Naive B cell (primary cell): ENCODE results near the gene HSPBAP1. TPM values are rescaled to one million over a fixed set of nuclear protein-coding genes. Genes with fewer than 3 reads are reported as not detected.
"Not testable (repeated sequence)": the region's sequence is repeated elsewhere in the genome, so short reads cannot be mapped to it uniquely, and the experiment has no call there.

ENCODE experiments used
- ATAC-seq, 2 donors: fragments of 150-1000 bp; cut with Tn5 transposase; 2 replicates each; pipeline ENCODE4 v1.10.0; 2021; ENCODE audit warnings: low read depth in 2 of 2, mild to moderate bottlenecking in 2 of 2, moderate library complexity in 2 of 2
- DNase-seq: peaks from one replicate; pipeline ENCODE4 v3.0.0; 2022
- H3K27ac Mint-ChIP-seq, 6 donors: one replicate each; pipeline ENCODE4 v1.8.0; 2020 to 2022; ENCODE audit warnings: mild to moderate bottlenecking in 6 of 6, mixed read lengths in 6 of 6, moderate library complexity in 5 of 6, inconsistent platforms in 2 of 6
- H3K27me3 Mint-ChIP-seq, 3 donors: one replicate each; pipeline ENCODE4 v1.8.0; 2021 to 2022; ENCODE audit warnings: mixed read lengths in 3 of 3, mild to moderate bottlenecking in 1 of 3
- H3K36me3 Mint-ChIP-seq, 2 donors: one replicate each; pipeline ENCODE4 v1.8.0; 2020 to 2022; ENCODE audit warnings: mixed read lengths in 2 of 2, inconsistent platforms in 1 of 2, mild to moderate bottlenecking in 1 of 2
- H3K4me1 Mint-ChIP-seq, 3 donors: one replicate each; pipeline ENCODE4 v1.8.0; 2020 to 2022; ENCODE audit warnings: mixed read lengths in 3 of 3, inconsistent platforms in 1 of 3, mild to moderate bottlenecking in 1 of 3, moderate library complexity in 1 of 3
- H3K4me3 Mint-ChIP-seq, 8 donors: one replicate each; pipeline ENCODE4 v1.8.0; 2020 to 2022; ENCODE audit warnings: mild to moderate bottlenecking in 8 of 8, mixed read lengths in 8 of 8, moderate library complexity in 8 of 8, inconsistent platforms in 2 of 8
- H3K9me3 Mint-ChIP-seq, 7 donors: one replicate each; pipeline ENCODE4 v1.8.0; 2020 to 2022; ENCODE audit warnings: mixed read lengths in 7 of 7, mild to moderate bottlenecking in 5 of 7, inconsistent platforms in 2 of 7, moderate library complexity in 1 of 7
- polyA plus RNA-seq, 6 donors: library from polyadenylated mRNA; unstranded; fragments of 300-500 nt; fragmentation: Illumina TruSeq; gene quantifications; one replicate each; pipeline ENCODE4 v1.2.3, GENCODE V29; 2021; ENCODE audit warnings: low read depth in 6 of 6

HSPBAP1 gene
- polyA plus RNA-seq, 6 donors from 2014 or later = 8.6 to 14.7 (median 10.7) TPM

DNA sequence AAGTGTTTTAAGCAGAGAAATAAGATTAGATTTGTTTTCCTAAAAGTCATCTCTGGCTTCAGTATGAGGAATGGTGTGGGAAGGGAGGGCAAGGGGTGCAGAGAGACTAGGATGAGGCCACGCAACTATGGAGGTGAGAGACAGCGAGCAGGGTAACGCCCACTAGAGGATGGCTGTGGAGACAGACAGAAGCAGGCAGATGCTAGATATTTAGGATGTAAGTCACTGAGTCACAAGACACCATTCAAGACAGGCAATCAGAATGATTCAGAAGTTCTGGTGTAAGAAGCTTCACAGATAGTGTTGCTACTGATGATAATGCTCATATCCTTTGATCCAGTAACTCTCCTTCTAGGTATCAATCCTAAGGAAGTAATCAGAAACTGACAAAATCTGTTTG, 19.1 kb downstream of the HSPBAP1 start:
- Mint-ChIP-seq H3K27me3 (no peaks in the 10 kb centered on the region), H3K27ac (peak overlapping the region in 5 of 6 donors; percentile 39 to 88 (median 71)), H3K36me3 (peaks cover 8 to 11% of the 10 kb centered on the region in 2 donors), H3K9me3 (no peaks in the 10 kb centered on the region), H3K4me3 (no peak overlapping the region), H3K4me1 (peaks cover 14 to 19% (median 15%) of the 10 kb centered on the region in 3 donors)
- ATAC-seq (no peak), DNase-seq (no peak)

DNA sequence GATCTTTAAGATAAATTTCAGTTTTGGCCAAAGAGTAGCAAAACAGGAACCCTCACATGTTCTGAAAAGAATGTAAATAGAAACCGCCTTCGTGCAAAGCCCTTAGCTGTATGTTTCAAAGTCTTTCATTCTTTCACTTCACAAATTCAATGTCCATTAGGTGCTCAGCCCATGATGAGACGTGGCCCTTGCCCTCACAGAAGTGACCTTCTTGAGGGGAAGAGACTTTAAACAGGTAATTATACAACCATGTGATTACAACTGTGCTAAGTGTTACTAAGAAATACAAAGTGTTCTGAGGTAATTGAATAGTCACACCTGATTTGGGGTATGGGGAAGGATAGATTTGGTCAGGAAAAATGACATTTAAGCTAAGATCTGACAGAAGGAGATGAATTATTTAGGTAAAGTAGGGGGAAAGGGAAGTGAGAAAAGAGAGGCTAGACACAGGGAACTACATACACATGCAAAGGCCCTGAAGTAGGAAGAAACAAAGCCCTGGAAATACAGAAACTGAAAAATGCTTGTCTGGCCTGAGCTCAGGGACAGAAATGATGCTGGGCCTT, 19.6 kb downstream of the HSPBAP1 start:
- peak overlapping the region in 5 of 6 donors; percentile 17 to 88 (median 71) for H3K27ac Mint-ChIP-seq
- H3K9me3 Mint-ChIP-seq = no peaks in the 10 kb centered on the region
- DNase-seq (no peak), ATAC-seq (no peak)
- no peaks in the 10 kb centered on the region for H3K27me3 Mint-ChIP-seq
- H3K4me3 Mint-ChIP-seq = peak overlapping the region in 1 of 8 donors; percentile 13
- H3K4me1 Mint-ChIP-seq = peaks cover 14 to 19% (median 15%) of the 10 kb centered on the region in 3 donors
- H3K36me3 Mint-ChIP-seq = peaks cover 8 to 11% of the 10 kb centered on the region in 2 donors

DNA sequence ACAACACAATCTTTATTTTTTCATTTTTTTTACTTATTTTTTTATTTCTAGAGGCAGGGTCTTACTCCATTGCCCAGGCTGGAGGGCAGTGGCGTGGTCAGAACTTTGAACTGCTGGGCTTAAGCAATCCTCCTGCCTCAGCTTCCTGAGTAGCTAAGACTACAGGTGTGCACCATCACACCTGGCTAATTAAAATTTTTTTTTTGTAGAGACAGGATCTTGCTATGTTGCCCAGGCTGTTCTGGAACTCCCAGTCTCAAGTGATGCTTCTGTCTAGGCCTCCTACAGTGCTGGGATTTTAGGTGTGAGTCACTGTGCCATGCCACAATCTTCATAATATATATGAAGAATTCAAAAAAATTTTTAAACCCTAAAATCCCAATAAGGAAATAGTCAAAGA, 20.8 kb downstream of the HSPBAP1 start:
- Mint-ChIP-seq H3K27me3 (no peaks in the 10 kb centered on the region), H3K27ac (no peak overlapping the region), H3K36me3 (peaks cover 14 to 15% of the 10 kb centered on the region in 2 donors), H3K4me3 (no peak overlapping the region), H3K9me3 (no peaks in the 10 kb centered on the region), H3K4me1 (peaks cover 14 to 16% (median 15%) of the 10 kb centered on the region in 3 donors)
- ATAC-seq (no peak), DNase-seq (no peak)

DNA sequence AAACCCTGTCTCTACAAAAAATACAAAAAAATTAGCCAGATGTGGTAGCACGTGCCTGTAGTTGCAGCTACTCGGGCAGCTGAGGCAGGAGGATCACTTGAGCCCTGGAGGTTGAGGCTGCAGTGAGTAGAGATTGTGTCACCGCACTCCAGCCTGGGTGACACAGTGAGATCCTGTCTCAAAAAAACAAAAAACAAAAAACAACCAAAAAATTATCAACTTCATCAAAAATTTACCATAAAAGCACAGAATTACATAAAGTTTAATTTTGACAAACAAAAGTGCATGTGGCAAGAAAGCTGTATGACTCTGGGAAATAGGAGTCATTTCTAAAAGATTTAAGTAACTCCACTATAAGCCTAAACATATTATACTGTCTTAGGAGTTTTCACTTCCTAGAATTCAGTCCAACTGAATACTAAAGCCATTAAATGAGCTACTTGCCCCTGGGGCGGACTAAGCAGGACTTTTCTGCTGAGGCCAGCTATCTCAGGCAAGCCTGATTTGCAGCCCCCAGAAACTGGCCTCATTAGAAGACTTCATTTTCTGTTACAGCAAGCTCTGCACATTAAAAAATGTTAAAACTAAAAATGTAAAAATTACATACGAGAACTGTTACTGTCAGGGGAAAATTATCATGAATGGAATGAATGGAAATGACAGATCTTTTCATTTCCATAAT, 23.0 kb downstream of the HSPBAP1 start:
- H3K4me3 Mint-ChIP-seq = no peak overlapping the region
- peaks cover 8 to 12% (median 10%) of the 10 kb centered on the region in 3 donors for H3K4me1 Mint-ChIP-seq
- no peak for ATAC-seq
- no peak for DNase-seq
- H3K9me3 Mint-ChIP-seq = no peaks in the 10 kb centered on the region
- no peak overlapping the region for H3K27ac Mint-ChIP-seq
- H3K36me3 Mint-ChIP-seq = peaks cover 14 to 20% of the 10 kb centered on the region in 2 donors
- no peaks in the 10 kb centered on the region for H3K27me3 Mint-ChIP-seq

DNA sequence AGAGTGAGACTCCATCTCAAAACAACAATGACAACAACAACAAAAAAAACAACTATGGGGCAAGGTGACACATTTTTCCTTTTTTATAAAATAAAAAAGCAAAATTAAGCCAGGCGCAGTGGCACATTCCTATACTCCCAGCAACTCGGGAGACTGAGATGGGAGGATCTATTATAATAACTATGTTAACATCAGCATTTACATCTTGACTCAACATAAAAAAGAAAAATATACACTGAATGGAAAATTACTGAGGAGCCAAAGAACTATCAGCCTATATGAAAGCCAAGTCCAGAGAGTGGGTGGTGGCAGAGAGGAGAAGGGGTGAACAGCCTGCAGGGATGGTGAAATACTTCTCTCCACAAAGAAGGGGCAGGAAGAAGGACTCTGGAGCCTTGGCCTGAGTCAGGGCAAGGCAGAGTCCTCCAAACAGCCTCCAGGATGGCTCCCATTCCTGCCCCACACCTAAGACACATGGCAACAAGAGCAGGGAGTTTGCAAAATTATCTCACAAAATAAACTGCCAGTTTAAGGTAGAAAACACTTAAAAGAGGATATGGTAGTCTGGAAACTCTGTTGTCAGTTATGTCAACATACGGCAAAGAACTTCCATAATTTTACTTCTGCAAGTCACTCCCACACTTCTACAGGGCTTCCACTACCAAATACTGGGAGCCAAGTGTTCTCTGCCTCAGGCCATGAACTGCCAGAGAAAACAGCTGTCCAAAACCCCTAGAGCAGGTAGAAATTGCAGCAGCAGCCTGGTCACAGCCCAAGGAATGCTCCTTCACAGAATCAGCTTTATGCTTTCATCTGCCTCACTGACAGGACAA, 25.9 kb downstream of the HSPBAP1 start:
- no peaks in the 10 kb centered on the region for H3K4me1 Mint-ChIP-seq
- H3K27me3 Mint-ChIP-seq = no peaks in the 10 kb centered on the region
- H3K4me3 Mint-ChIP-seq = no peak overlapping the region
- no peak for DNase-seq
- H3K27ac Mint-ChIP-seq = peak overlapping the region in 4 of 6 donors; percentile 27 to 68 (median 40)
- peaks cover 6 to 14% of the 10 kb centered on the region in 2 donors for H3K36me3 Mint-ChIP-seq
- ATAC-seq = no peak
- H3K9me3 Mint-ChIP-seq = no peaks in the 10 kb centered on the region

DNA sequence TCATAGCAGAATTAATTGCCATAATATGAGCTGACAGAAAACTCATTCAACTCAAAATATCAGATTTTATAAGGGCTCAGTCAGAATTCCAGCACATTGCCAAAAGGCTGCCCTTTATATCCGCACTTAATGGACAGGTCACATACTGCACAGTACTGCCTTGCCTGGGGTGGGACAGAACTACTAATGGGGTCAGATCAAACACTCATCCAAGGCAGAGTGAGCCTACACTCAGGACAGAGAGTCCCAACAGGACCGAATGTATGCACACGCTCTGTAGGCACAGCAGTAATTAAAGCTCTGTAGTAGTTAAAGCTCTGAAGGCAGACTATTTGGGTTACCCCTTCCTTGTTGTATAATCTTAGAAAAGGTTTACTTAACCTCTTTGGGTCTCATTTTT, 27.2 kb downstream of the HSPBAP1 start:
- no peak for ATAC-seq
- Mint-ChIP-seq H3K27me3 (no peaks in the 10 kb centered on the region), H3K4me3 (no peak overlapping the region), H3K36me3 (peaks cover 6 to 14% of the 10 kb centered on the region in 2 donors), H3K4me1 (peaks cover 7 to 12% (median 10%) of the 10 kb centered on the region in 3 donors), H3K27ac (no peak overlapping the region), H3K9me3 (no peaks in the 10 kb centered on the region)
- no peak for DNase-seq

DNA sequence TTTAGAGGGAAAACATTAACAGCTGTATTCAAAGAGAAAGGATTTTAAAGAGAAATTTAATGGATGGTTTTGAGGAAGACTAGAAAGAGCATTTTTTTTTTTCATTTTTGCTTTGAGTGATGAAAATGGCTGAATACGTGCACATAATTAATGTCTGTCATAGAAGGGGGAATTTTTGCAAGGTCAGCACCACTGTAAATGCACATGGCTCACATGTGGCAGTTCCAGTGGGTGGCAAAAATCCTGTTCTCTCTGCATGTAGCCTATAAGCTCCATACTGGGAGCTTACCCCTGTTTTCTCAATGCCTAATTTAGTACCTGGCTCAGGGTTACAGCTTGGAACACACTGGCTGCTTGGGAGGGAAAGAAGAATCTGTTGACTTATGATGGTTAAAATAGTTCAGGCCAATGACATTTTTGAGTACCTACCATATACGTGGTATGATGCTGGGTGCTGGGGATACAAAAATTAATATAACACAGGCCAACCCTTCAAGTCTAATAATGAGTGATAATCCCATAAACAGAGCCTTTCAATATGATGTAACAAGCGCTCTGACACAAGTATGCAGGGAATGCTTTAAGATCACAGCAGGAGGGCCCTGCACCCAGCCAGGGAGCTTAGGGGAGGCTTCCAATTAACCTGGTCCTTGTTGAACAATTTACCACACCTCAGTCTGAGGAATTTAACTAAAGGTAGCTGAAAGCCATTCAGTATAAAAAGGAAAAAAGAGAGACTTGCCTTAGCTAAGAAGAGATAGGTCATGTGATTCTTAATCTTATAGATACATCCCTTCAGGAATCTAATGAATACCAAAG, 33.0 kb downstream of the HSPBAP1 start:
- Mint-ChIP-seq H3K9me3 (no peaks in the 10 kb centered on the region), H3K27ac (peak overlapping the region in 4 of 6 donors; percentile 34 to 74 (median 44))

DNA sequence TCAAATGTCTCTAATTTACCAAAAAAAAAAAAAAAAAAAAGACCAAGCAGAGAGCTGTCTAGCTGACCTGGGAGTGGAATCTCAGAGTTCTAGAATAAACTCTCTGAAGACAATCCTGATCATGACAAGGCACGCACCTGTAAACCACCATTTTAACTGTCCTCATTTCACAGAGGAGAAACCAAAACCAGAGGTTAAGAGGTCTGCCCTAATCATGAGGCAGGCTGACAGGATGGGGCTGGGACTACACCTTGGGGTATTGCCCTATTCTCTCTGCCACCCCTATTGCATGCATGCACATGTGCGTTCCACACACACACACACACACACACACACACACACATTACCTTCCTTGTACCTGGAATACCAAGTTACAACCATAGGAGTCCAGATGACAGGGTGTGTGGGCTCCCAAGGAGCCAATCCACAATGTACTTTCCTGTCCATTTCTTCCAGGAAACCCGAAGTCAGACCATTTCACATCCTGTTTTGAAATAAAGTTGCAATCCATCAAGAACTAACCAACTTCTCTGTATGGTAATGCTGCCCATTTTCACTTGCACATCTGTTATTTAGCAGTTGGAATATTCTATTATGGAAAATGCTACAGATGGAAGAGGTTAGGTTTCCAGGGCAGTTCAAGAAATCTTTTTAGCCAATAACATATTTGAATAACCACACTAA, 34.6 kb downstream of the HSPBAP1 start:
- no peak overlapping the region for H3K27ac Mint-ChIP-seq
- ATAC-seq (no peak), DNase-seq (no peak)
- H3K9me3 Mint-ChIP-seq = no peaks in the 10 kb centered on the region
- H3K27me3 Mint-ChIP-seq = no peaks in the 10 kb centered on the region
- H3K4me1 Mint-ChIP-seq = peaks cover 10 to 18% (median 12%) of the 10 kb centered on the region in 3 donors
- peaks cover 8 to 23% of the 10 kb centered on the region in 2 donors for H3K36me3 Mint-ChIP-seq
- no peak overlapping the region for H3K4me3 Mint-ChIP-seq

More for the DNA sequence above, 33.0 kb downstream of the HSPBAP1 start:
- no peaks in the 10 kb centered on the region for H3K27me3 Mint-ChIP-seq
- DNase-seq = no peak
- ATAC-seq = no peak
- H3K4me3 Mint-ChIP-seq = no peak overlapping the region
- peaks cover 10 to 14% (median 12%) of the 10 kb centered on the region in 3 donors for H3K4me1 Mint-ChIP-seq
- H3K36me3 Mint-ChIP-seq = peaks cover 0 to 12% of the 10 kb centered on the region in 2 donors

DNA sequence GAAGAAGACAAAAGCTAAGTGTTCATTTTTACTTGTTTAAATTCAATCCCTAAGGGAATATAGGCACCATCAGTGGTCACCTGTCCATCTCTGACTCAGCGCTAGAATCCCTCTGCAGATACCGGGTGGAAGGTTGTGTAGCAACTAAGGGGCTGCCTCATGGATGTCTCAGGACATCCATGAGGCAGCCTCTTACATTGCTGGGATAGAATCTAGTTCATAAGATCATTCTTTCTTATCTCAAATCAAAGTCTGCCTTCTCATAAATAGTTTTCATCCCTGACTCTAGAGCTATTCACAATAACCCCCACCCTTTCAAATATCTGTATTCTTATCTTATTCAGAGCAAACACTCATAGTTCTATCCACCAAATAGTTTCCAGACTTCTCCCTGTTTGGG, 38.1 kb downstream of the HSPBAP1 start:
- Mint-ChIP-seq H3K36me3 (peaks cover 22 to 40% of the 10 kb centered on the region in 2 donors), H3K4me1 (peaks cover 0 to 10% (median 0%) of the 10 kb centered on the region in 3 donors), H3K4me3 (no peak overlapping the region), H3K27ac (peak overlapping the region in 2 of 6 donors; percentile 43 to 56), H3K27me3 (no peaks in the 10 kb centered on the region), H3K9me3 (no peaks in the 10 kb centered on the region)
- ATAC-seq (no peak), DNase-seq (no peak)

DNA sequence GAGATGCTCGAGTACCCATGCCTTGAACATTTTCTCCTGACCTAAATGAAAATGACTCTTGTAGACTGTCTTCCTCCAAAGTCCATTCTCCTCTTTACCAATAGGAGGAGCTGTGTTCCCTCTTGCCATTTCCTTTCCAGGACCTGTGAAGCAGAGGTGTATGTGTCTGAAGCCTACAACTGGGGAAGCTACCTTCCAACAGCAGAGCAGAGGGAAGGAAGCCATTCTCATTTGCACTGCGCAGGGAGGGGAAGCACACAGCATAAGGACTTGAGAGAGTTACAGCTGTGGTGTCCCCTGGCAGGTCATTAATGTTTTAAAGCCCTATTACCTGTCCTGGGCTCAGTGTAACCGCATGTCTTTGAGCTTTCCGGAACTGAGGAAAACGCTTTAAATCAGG, 38.7 kb downstream of the HSPBAP1 start:
- Mint-ChIP-seq H3K36me3 (peaks cover 22 to 40% of the 10 kb centered on the region in 2 donors), H3K27me3 (no peaks in the 10 kb centered on the region), H3K4me3 (no peak overlapping the region), H3K4me1 (peaks cover 0 to 10% (median 0%) of the 10 kb centered on the region in 3 donors), H3K9me3 (no peaks in the 10 kb centered on the region), H3K27ac (no peak overlapping the region)
- ATAC-seq (peak; percentile 80 to 86), DNase-seq (peak; percentile 49)

DNA sequence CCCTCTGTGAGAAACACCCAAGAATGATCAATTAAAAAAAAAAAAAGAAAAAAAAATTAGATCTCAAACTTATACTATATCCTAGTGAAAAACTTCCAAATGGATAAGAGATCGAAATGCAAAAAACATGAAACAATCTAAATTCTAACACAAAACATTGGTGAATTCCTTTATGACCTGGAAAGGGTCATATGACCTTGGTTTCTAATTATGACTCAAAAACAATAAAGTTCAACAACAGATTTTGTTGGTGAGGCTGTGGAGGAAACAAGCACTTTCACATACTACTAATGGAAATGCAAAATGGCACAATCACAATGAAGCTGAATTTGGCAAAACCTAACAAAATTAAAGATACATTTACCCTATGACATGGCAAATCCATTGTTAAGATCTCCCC, 45.3 kb downstream of the HSPBAP1 start:
- ATAC-seq = no peak
- H3K27me3 Mint-ChIP-seq = no peaks in the 10 kb centered on the region

DNA sequence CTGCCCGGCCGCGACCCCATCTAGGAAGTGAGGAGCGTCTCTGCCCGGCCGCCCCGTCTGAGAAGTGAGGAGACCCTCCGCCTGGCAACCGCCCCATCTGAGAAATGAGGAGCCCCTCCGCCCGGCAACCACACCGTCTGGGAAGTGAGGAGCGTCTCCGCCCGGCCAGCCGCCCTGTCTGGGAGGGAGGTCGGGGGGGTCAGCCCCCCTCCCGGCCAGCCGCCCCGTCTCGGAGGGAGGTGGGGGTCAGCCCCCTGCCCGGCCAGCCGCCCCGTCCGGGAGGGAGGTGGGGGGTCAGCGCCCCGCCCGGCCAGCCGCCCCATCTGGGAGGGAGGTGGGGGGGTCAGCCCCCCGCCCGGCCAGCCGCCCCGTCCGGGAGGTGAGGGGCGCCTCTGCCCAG, 46.3 kb downstream of the HSPBAP1 start:
- H3K9me3 Mint-ChIP-seq, H3K27ac Mint-ChIP-seq, H3K4me1 Mint-ChIP-seq, ATAC-seq, DNase-seq, H3K4me3 Mint-ChIP-seq, H3K27me3 Mint-ChIP-seq: not testable (repeated sequence)
- peaks cover 8 to 28% of the 10 kb centered on the region in 2 donors for H3K36me3 Mint-ChIP-seq

More for the DNA sequence above, 45.3 kb downstream of the HSPBAP1 start:
- no peak overlapping the region for H3K27ac Mint-ChIP-seq
- no peak for DNase-seq
- H3K36me3 Mint-ChIP-seq = peaks cover 14 to 22% of the 10 kb centered on the region in 2 donors
- H3K9me3 Mint-ChIP-seq = peaks cover 0 to 5% (median 0%) of the 10 kb centered on the region in 7 donors
- no peaks in the 10 kb centered on the region for H3K4me1 Mint-ChIP-seq
- no peak overlapping the region for H3K4me3 Mint-ChIP-seq
